HG03108 (cell line): ENCODE measurements around the gene IL1RAP.
"Not testable (repeated sequence)": the region's sequence is repeated elsewhere in the genome, so short reads cannot be mapped to it uniquely, and the experiment has no call there.

Experiments used
- ATAC-seq: cut with Tn5 transposase; IDR thresholded peaks from one replicate; pipeline ENCODE4 v1.9.1; 2021; ENCODE audit warnings: moderate library complexity; ENCODE audit not compliant: unreplicated experiment

The IL1RAP gene

GRCh38 chr3:190646996-190647395 lies 133.1 kb downstream of the IL1RAP start:
- ATAC-seq = no peak

- ATAC-seq = no peak
Measured at GRCh38 chr3:190655933-190656332, 142.0 kb downstream of the IL1RAP start.

- no peak for ATAC-seq
Measured at GRCh38 chr3:190658106-190658505, 144.2 kb downstream of the IL1RAP start.

GRCh38 chr3:190666821-190667220 lies 152.9 kb downstream of the IL1RAP start:
- ATAC-seq = no peak

- no peak for ATAC-seq
Measured at GRCh38 chr3:190671658-190672057, 157.8 kb downstream of the IL1RAP start.

GRCh38 chr3:190673148-190673547 lies 159.3 kb downstream of the IL1RAP start:
- no peak for ATAC-seq

GRCh38 chr3:190676481-190676880 lies 162.6 kb downstream of the IL1RAP start:
- no peak for ATAC-seq

GRCh38 chr3:190677001-190677400 lies 163.1 kb downstream of the IL1RAP start:
- no peak for ATAC-seq

GRCh38 chr3:190677868-190678267 lies 164.0 kb downstream of the IL1RAP start:
- ATAC-seq = not testable (repeated sequence)

- no peak for ATAC-seq
Measured at GRCh38 chr3:190680691-190681090, 166.8 kb downstream of the IL1RAP start.

GRCh38 chr3:190684776-190685175 lies 170.9 kb downstream of the IL1RAP start:
- ATAC-seq = no peak

- no peak for ATAC-seq
Measured at GRCh38 chr3:190686011-190686410, 172.1 kb downstream of the IL1RAP start.

- no peak for ATAC-seq
Measured at GRCh38 chr3:190690246-190690645, 176.4 kb downstream of the IL1RAP start.

- no peak for ATAC-seq
Measured at GRCh38 chr3:190692256-190692655, 178.4 kb downstream of the IL1RAP start.

GRCh38 chr3:190694335-190695001 lies 180.6 kb downstream of the IL1RAP start:
- ATAC-seq = no peak

- no peak for ATAC-seq
Measured at GRCh38 chr3:190695225-190695624, 181.3 kb downstream of the IL1RAP start.

- no peak for ATAC-seq
Measured at GRCh38 chr3:190695994-190696393, 182.1 kb downstream of the IL1RAP start.

- no peak for ATAC-seq
Measured at GRCh38 chr3:190696777-190697501, 183.1 kb downstream of the IL1RAP start.

GRCh38 chr3:190697502-190697830 lies 183.6 kb downstream of the IL1RAP start:
- no peak for ATAC-seq

- ATAC-seq = no peak
Measured at GRCh38 chr3:190697901-190698300, 184.0 kb downstream of the IL1RAP start.

- ATAC-seq = no peak
Measured at GRCh38 chr3:190699776-190700175, 185.9 kb downstream of the IL1RAP start.

GRCh38 chr3:190701096-190701532 lies 187.2 kb downstream of the IL1RAP start:
- ATAC-seq = no peak

- ATAC-seq = no peak
Measured at GRCh38 chr3:190706582-190706981, 192.7 kb downstream of the IL1RAP start.
